H54 (cell line): ENCODE measurements around the gene TMEM178B.

Source experiments
- DNase-seq: peaks from one replicate; pipeline ENCODE4 v3.0.0; 2011; ENCODE audit warnings: low spot score, mixed read lengths; ENCODE audit not compliant: insufficient read length
- FAIRE-seq: peaks from 3 replicates; lab custom pipeline; 2011; peaks lifted over from hg19 to GRCh38; lab: Jason Lieb, UNC
- POLR2A ChIP-seq: IDR thresholded peaks from 2 replicates; pipeline ENCODE4 v1.6.1; 2011; ENCODE audit warnings: low read depth, mild to moderate bottlenecking, low read length

The TMEM178B gene

DNA sequence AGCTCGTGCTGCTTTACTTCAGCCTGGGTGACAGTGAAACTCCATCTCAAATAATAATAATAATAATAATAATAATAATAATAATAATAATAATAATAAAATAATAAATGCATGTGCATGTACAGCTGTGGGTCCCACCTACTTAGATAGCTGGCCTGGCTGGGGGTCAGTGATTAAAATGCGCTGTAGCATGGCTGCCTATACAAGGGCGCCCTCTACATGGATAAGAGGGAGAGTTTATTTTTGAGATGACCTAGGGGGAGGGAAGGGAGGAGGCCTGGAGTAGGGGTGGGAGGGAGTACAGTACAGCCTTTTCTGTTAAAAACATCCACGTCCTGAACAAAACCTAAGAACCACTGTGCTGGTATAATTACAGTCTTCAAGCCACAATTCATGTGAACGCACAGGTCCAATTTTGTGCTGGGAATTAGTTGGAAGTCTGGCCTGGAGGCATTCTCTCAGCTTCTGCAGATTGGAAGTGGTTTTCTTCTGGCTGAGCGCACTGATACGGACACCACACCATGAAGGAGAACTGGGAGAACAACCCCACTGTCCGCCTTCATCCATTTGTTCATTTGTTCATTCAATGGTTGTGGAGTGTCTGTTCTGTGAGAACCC, 146.5 kb downstream of the TMEM178B start:
- no peak for TF ChIP-seq POLR2A
- peak; percentile 38 for DNase-seq

DNA sequence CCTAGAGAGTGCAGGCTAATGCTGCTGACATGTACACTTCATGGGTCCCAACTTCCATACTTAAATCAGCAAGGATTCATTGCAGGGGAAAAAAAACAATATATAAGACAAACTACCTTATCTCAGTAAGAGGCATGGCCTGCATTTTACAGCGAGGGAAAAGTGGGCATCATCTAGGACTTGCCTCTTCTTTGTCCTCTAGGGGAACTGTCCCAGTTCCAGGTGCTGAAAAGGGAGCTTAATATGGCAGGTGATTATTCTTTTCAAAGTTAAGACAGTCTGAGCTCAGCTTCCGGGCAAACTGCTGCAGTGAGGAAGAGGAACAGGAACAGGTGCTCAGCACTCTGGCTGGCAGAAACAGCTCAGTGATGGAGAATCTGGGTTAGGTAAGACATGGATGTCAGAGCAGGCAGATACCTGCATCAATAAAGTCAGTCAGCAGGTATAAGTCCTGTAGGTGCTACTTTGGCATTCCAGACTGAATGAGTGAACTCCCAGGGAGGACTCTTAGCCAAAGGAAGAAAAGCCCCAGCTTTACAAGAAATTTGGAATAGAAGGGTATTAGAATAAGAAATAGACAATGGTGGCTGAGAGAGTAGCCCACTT, 147.2 kb downstream of the TMEM178B start:
- FAIRE-seq (no peak), DNase-seq (no peak)
- TF ChIP-seq POLR2A, result no peak

More for the DNA sequence above, 146.5 kb downstream of the TMEM178B start:
- FAIRE-seq, result no peak

DNA sequence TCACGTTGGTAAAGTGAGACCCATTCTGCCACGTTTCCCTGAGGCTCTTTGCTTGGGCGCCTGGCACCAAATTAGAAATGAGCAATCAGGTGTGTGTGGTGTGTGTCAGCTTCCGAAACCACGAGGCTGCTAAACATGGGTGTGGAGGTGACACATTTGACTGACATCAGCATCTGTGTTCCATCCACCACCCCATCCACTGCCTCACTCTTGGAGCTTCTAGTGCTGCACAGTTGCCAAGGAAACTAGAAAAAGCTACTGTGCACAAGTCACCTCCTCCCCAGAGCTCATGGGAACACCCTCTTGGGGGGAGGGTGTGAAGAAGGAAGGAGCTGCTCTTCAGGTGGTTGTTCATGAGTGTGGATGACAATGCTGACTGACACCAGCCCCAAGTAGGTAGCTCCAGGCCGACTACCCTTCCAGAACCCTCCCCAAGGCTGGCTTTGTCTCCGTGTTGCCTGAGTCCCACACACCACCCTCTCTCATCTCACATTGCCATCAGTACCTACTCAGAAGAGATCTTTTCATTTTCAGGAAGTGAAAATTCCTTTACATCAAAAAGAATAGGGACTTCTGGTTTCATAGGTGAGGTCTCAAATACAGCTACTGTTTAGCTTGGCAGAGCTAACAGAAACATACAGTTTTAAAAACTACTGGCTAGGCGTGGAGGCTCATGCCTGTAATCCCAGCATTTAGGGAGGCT, 152.2 kb downstream of the TMEM178B start:
- no peak for DNase-seq
- TF ChIP-seq POLR2A, result no peak
- FAIRE-seq, result no peak

DNA sequence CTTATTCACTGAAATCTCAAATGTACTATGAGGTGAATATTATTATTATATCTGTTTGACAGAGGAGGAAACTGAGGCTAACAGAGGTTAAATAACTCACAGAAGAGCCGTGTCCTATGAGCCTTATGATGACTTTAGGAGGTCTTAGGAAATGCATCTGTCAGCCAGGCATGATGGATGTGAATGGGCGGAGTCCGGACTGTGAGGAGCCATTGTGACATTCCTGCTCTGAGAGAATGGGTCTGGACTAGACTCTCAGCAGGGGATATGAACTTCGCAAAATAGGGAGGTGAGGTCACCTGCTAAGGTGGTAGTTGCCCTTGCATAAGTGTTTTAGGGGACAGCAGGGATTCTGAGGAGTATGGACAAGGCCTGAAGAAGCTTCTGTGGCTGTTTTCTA, 153.6 kb downstream of the TMEM178B start:
- no peak for FAIRE-seq
- DNase-seq, result no peak
- no peak for TF ChIP-seq POLR2A

DNA sequence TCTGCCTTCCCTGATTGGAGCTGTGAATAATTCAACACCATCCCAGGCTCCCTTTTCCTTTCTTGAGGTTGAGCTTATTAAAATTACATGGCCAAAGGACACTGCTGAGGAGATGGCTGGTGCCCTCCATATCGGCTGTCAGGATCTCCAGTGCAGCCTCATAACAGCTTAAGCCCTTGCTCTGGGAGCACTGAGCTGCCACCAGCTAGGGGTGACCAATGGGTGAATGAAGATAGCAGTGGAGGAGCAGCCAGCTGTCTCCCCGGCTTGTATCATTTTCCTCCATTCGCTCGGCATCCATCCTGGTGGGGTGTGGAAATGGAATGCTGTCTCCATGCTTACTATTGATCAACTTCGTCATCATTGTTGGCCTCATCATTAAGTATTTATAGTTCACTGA, 154.6 kb downstream of the TMEM178B start:
- FAIRE-seq, result no peak

DNA sequence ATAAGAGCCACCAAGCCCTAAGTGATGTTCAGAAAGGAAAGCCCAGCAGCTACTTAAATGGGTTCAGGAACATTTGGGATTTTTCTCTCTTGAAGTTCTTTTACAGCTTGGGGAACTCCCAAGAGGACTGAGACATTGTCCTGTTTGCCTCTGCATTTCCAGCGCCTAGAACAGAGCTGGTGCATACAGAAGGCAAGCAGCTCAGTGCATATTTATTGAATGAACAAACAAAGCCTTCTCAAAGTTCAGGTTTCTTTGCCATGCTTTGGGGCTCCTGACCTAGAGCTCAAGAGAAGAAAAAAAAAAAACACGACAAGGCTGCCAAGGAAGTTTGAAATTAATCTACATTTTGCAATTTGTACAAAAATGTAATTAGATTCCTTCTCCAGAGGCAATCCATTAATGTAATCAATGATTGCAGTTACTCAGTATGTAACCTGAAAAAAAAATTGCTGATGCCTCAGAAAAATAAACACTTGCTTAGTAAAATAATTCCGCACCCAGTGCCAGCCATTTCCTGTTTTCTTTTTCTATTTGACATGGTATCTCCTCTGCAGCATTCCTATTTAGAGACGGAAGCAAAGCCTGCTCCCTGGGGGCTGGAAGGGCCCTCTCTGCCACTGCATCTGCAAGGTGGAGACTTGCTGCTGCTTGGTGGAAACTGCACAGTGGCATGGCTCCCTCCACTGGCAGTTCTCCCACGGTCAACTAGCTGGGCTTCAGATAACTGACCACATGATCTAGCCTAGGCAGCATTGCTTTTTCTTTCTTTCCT, 157.3 kb downstream of the TMEM178B start:
- DNase-seq, result peak; percentile 38
- no peak for TF ChIP-seq POLR2A
- no peak for FAIRE-seq

More for the DNA sequence above, 154.6 kb downstream of the TMEM178B start:
- DNase-seq, result no peak
- TF ChIP-seq POLR2A, result no peak

DNA sequence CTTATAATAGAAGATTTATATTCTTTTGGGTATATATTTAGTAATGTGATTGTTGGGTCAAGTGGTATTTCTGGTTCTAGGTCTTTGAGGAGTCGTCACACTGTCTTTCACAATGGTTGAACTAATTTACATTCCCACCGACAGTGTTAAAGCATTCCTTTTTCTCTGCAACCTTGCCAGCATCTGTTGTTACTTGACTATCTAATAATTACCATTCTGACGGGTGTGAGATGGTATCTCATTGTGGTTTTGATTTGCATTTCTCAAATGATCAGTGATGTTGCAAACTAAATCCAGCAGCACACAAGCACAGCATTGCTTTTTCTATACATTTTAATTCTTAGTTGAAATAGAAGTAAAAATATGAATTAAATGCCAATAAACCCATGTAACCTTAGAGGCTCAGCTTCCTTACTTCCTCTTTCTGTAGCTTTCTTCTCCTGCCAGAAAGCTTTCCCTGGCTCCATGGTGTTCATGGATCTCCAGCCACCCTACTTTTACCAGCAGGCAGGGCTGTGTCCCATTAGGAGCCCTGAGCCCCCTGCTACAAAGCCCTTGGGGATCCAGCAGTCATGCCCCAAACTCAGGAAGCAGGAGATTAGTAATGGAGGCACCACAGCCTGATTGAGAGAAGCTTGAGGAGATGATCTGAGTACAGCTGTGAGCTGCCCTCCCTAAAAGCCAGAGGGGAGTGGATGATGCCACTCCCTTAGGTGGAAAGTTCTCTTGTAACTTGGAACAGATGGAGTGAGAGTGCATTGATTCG, 158.6 kb downstream of the TMEM178B start:
- FAIRE-seq, result no peak
- TF ChIP-seq POLR2A, result no peak
- DNase-seq, result no peak

DNA sequence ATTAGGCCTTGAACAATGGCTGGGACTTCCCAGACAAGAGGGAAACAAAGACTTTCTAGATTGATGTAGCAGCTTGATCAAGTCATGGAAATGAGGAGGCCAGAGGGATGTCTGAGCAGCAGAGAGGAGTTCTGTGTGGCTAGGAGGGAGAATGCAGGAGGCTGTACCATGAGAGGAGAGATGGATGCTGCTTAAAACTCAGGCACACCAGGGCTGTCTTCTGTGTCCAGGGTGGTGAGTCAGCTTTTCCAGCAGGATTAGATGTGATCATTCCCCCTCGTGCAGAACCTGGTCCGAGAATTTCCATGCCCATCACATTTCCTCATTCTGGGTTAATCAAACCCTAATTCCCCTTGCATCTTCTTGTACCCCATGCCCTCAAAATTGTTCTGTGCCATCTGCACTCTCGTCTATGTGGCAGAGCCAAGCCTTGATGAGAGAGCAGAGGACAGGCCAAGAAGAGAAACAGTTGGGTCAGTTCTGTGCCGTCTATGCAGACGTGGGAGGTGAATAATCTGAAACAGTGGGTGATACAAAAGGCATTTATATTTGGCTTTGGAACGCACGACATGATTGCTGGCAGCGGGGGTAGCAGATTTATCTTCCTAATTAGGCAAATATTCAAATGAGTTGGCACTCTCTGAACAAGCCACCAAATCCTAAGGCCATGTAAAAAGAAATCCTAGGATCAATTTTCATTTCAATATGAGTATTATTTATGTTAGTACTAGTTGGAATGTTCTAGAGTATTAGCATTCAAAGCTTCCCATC, 160.7 kb downstream of the TMEM178B start:
- no peak for FAIRE-seq

DNA sequence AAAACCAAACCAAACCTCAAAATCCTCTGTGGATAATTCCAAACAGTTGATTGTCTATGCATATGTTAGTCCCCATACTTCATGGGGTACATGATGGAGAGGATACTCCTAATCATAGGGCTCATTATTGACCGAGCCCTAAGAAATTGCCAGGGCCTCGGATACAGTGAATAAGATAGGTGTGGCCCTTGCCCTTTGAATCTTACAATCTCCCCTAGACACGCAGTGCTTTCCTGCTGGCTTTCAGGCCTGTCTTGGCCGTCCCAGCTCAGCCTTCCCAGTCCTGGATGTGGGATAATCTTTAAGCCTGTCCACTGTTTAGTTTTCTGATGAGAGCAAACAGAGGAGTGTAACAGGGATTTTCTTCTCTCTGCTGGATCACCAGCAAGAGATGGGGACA, 161.8 kb downstream of the TMEM178B start:
- no peak for TF ChIP-seq POLR2A
- FAIRE-seq, result no peak
- no peak for DNase-seq

More for the DNA sequence above, 160.7 kb downstream of the TMEM178B start:
- DNase-seq, result no peak
- TF ChIP-seq POLR2A, result no peak

DNA sequence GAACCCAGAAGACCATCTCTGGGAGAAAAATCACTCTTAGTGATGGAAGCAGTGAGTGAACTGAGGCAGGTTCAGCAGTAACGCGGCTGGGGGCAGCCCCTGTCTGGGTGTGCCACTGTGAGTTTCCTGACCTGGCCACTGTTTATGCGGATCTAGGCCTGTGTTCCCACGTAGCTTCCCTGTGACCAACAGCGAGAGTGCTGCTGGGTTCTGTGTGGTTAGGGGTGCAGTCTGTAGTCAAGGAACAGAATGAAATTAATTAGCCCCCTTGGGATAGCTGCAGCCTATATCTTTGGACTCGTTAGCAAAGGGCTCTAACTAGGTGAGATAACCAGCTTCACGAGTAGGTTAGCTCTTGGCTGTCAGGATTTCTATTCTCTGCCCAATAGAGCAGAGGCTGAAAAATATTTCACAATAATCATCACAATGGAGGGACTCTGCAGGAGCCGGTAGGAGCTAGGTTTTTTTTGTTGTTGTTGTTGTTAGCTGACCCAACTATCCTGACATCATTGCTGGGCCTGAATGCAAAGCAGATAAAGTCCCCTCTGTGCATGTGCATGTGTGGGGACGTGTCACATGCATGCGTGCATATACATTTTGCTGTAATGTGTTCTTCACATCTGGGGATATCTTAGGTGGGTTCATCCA, 164.9 kb downstream of the TMEM178B start:
- DNase-seq, result no peak
- no peak for FAIRE-seq
- TF ChIP-seq POLR2A, result no peak

DNA sequence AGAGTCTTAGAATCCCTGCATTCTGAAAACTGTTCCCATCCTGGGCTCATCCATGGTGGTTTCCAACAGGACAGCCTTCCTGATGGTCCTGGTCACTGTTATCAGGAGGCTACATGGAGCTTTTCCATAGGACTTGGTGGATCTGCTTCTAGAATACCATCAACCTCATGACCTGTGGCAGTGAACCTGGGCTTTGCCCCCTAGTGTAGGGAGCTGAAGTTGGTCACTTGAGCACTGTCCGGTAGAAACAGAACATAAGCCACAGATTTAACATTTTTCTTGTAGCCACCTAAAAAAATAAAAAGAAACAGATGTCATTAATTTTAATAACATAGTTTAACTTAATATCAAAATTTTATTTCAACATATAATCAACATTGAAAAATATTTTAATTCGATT, 165.8 kb downstream of the TMEM178B start:
- no peak for TF ChIP-seq POLR2A
- DNase-seq (no peak), FAIRE-seq (no peak)

DNA sequence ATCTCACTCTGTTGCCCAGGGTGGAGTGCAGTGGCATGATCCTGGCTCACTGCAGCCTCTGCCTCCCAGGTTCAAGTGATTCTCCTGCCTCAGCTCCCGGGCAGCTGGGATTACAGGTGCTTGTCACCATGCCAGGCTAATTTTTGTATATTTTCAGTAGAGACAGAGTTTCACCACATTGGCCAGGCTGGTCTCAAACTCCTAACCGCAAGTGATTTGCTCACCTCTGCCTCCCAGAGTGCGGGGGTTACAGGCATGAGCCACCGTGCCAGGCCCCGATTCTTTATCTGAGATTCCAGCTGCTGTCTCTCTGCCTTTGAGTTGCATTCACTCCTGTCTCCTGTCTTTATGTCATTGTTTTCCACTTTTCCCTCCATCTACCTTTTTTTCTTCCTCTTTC, 168.7 kb downstream of the TMEM178B start:
- DNase-seq (no peak), FAIRE-seq (no peak)
- TF ChIP-seq POLR2A, result no peak
